HG03342 (cell line): ENCODE measurements around the gene APBB1.
"Not testable (repeated sequence)": the region's sequence is repeated elsewhere in the genome, so short reads cannot be mapped to it uniquely, and the experiment has no call there.

Experiments
- ATAC-seq: cut with Tn5 transposase; IDR thresholded peaks from one replicate; pipeline ENCODE4 v1.9.1; 2021; ENCODE audit warnings: mild to moderate bottlenecking, moderate library complexity; ENCODE audit not compliant: unreplicated experiment

The APBB1 gene

DNA sequence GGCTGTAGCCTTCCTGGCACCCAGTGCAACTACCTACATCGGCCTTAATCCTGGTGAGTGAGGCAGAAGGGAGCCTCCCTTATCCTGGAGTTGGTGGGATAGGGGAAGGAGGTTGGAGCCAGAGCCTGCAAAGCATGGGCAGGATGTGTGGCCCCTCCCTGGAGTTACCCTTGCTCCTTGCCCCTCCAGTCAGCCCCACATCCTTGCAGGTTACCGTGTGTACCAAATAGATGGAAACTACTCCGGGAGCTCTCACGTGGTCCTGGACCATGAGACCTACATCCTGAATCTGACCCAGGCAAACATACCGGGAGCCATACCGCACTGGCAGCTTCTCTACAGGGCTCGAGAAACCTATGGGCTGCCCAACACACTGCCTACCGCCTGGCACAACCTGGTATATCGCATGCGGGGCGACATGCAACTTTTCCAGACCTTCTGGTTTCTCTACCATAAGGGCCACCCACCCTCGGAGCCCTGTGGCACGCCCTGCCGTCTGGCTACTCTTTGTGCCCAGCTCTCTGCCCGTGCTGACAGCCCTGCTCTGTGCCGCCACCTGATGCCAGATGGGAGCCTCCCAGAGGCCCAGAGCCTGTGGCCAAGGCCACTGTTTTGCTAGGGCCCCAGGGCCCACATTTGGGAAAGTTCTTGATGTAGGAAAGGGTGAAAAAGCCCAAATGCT lies 24.8 kb downstream of the APBB1 start:
- ATAC-seq, result no peak

GRCh38 chr11:6392251-6392650 lies 26.6 kb downstream of the APBB1 start:
- ATAC-seq, result not testable (repeated sequence)

- ATAC-seq, result no peak
These were observed 27.3 kb downstream of the APBB1 start for GRCh38 chr11:6391537-6392134.

DNA sequence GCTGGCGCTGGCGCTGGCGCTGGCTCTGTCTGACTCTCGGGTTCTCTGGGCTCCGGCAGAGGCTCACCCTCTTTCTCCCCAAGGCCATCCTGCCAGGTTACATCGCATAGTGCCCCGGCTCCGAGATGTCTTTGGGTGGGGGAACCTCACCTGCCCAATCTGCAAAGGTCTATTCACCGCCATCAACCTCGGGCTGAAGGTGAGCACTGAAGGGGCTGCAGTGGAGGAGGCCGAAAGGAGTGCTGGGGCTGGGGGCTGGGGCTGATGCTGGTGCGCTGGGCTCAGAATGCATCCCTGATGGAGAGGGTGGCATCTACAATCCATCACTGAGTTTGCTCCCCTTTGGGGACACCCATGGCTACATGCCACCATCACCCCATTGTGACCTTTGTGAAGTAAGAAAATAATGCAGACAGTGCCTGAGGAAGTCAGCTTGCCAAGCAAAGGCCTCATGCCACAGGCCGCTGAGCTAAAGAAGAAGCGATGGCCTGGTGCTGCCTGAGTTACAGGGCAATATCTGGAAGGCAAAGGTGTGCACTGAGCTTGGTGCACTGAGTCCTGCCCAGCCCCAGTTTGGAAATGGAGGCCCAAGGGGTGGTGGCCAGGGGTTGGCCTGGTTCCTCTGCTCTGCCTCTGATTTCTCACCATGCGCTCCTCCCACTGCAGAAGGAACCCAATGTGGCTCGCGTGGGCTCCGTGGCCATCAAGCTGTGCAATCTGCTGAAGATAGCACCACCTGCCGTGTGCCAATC lies 28.0 kb downstream of the APBB1 start:
- no peak for ATAC-seq

- ATAC-seq, result peak; percentile 97
These were observed 28.8 kb downstream of the APBB1 start, which contains the start of gene SMPD1 for GRCh38 chr11:6389905-6390717. SMPD1 (plus strand) TSS chr11:6390474; CDS start chr11:6390599, 125 bp downstream.

GRCh38 chr11:6388748-6389147 lies 30.1 kb downstream of the APBB1 start:
- no peak for ATAC-seq

DNA sequence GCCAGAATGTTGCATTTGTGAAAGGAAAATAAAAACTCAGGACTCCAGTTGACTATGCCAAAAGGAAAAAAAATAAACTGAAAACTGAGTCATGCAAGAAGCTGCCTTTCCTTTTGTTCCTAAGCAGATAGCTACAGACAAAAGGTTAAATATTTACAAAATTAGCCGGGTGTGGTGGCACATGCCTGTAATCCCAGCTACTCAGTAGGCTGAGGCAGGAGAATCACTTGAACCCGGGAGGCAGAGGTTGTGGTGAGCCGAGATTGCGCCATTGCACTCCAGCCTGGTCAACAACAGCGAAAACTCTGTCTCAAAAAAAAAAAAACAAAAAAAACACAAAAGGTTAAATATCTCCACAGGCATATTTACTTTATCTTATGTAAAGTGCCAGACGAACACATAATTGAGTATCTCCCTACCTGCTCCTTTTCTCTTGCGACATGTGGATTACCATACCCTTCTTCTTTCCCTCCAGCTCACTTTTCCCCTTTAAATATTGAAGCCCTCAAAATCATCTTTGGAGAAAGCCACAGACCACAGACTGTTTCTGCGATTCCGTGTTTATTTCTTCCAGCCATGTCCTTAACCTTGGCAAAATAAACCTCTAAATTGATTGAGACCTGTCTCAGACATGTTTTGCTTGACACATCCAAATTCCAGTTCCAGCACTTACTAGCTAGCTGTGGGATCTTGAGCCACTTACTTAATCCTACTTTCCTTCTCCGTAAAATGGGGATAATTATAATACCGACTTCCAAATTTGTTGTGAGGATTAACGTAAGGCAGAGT lies 30.9 kb downstream of the APBB1 start:
- no peak for ATAC-seq

DNA sequence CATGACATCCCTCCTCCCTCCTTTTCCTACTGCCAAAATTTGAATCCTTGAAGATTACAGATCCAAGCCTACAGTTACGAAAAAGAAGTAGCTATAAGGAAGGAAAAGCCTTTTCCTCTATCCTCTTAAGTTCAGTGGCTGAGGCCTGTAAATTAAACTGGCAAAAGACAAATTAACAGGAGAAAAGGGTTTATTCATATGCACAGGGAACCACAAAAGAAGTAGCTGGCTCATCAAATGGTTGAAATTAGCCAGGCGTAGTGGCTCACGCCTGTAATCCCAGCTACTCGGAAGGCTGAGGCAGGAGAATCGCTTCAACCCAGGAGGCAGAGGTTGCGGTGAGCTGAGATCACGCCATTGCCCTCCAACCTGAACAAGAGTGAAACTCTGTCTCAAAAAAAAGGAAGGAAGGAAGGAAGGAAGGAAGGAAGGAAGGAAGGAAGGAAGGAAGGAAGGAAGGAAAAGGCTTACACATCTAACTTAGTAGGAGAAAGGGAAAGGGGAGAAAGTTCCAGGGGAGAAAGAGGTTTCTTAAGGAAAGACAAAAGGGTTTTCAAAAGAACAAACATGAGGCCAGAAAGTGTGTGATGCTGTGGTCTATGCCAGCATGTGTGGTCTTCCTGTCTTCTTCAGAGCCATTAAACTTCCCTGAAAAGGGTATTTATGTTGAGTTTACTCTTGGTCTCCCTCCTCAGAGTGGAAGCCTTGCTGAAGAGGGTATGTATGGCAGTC lies 33.7 kb downstream of the APBB1 start:
- ATAC-seq, result no peak

DNA sequence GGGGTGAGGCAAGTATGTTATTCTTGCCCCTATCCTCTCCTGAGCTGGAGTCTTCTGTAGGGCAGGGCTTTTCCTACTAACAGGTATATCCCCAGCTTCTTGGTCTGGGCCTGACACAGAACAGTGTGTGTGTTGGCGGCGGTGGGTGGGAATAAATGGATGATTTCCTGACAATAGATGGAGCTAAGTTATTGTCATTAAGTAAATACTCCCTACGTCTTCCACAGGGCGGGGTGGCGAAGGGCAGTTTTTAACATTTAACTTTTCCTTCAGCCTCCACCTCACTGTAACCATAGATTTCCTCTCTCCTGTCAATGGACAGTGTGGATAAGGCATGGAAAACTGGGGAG lies 40.3 kb downstream of the APBB1 start:
- ATAC-seq, result no peak

DNA sequence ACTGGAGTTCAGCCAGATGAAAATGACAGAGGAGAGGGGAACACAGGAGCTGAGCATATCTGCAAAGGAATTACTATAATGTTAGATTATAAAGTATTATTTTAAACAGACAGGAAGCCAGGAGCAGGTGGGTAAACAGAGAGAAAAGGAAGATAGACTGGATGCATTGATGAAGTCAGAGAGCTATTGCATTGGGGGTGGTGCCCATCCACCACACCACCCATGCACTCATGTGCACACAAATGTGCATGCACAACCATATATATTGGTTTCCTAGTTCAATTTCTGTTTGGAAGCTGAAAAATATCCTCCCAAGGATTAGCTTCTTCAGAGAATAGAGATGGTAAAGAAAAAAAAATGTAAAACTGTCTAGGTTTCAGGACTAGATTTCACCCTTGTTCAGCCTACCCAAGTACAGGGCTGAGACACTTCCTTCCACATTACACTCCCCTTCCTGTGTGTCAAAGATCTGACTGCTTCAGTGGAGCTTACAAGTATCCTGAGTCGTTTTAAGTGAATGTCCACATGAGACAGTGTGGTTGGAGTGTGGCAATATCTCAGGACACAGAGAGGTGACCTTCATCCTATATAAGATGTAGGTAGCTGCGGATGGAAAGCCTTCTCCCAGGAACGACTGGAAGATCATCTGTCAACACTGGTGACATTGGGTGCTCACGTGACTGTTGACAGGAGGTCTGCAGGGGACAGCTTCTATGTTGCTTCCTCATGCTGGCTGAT lies 40.8 kb downstream of the APBB1 start:
- no peak for ATAC-seq

GRCh38 chr11:6371825-6372224 lies 47.1 kb downstream of the APBB1 start:
- ATAC-seq, result no peak

- ATAC-seq, result no peak
These were observed 53.2 kb downstream of the APBB1 start for GRCh38 chr11:6365659-6366058.

DNA sequence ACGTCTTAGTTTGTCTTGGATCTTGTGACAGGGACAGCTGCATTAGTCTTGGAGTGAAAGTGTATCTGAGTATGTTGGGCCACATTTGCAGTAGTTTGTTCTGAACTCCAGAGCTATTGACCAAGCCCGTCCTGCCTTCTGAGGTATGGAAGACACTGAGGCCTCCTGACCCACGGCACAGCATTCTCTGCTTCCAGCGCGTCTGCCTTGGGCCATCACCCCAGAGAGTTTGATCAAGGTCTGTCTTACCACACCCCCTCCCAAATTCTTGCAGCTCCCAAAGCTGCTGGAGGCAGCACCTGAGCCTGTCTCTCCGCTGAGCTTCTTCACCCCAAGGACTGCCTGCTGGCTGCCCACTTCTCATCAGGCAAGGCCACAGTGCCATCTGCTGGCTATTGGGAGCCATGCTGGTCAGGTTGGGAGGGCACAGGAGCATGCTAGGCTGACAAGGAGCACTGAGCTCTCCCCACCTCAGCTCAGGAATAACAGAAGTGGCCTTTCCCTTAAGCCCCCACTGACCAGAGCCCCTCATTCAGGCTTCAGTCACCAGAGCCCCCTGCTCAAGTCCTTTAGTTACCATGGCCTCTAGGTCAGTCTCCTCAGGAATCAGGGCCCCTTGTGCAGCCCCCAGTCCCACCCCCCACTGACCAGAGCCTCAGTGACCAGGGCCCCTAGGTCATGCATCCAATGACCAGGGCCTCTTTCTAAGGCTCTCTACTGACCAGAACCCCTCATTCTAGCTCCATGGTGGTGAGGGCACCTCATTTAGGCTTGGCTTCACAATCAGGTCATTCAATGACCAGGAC lies 55.8 kb downstream of the APBB1 start:
- ATAC-seq, result peak; percentile 98

GRCh38 chr11:6362185-6362872 lies 56.6 kb downstream of the APBB1 start:
- no peak for ATAC-seq

DNA sequence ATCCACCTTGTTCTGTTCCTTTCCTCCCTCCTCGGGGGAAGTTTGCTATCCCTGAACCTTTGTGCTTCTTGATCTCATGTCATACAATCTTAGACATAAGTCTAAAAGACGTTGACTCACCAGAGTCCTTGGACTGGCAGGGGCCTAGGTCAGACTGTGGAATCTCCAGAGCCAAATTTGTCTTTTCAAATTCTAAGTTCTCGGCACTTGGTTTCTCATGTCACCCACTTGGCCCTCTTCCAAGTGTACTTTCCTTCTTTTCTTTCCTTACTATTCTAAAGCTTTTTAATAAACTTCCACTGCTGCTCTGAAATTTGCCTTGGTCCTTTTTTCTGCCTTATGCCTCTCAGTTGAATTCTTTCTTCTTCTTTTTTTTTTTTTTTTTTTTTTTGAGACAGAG lies 58.7 kb downstream of the APBB1 start:
- no peak for ATAC-seq

- no peak for ATAC-seq
These were observed 61.7 kb downstream of the APBB1 start for GRCh38 chr11:6357222-6357621.

DNA sequence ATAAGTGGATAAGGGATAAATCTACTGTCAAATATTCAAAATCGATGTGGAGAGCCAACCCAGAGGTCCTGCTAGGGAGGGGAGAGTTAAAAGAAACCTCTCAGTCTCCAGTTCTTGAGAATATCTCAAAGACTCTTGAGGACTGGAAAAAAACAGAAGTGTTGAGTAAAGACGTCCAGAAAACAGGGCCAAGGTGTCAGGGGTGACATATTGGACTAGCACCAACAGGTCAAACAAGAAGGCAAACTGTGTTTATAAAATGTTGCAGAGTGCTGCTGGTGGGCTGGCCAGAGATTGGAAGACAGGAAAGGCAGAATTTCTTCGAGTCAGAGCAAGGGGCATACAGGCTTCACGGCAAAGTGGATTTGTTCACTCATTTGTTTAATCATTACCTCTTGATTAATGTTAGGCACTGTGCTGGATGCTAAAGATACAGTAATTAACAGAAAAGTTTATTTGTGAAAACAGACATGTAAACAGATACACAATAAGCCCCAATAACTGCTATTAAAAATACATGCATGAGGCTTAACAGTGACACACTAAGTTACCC lies 62.3 kb downstream of the APBB1 start:
- no peak for ATAC-seq
